ENCODE results near the gene ZMYND8.

ZMYND8 gene

GRCh38 chr20:47191074-47191673 lies 165.3 kb downstream of the ZMYND8 start:
- Histone ChIP-seq H3K4me1 (ENCODE audit: control insufficient read depth, insufficient read depth, low read length) (no peaks in the 10 kb centered on the region), H3K4me3 (ENCODE audit: low read depth, low read length) (no peak overlapping the region), H3K9me3 (ENCODE audit: control insufficient read depth, insufficient read depth, low read depth, low read length) (no peaks in the 10 kb centered on the region), H3K27ac (ENCODE audit: extremely low read depth, low read depth, low read length) (no peak overlapping the region), H3K36me3 (ENCODE audit: control insufficient read depth in 2 of 2, insufficient read depth in 1 of 2, low read length in 2 of 2) (no peaks in the 10 kb centered on the region)
- ChIA-PET CTCF (interaction anchor here (0.5 to 1.2 kb wide), 4 partner anchors 82 to 430 kb away, joined by 3 read pairs; no protein-coding TSS in a partner anchor), POLR2A (no interaction called here)
- TF ChIP-seq ZNF366 (tag by site-specific recombination; conservative IDR thresholded peaks at IDR 0.05) (peak; percentile 99), ZNF280D (tag by site-specific recombination; IDR thresholded peaks at IDR 0.05) (0 out of 2 replicates have a peak, but pooled peaks have one; percentile 49), TSHZ1 (tag by site-specific recombination; IDR thresholded peaks at IDR 0.05; ENCODE audit: borderline replicate concordance) (no peak), KLF7 (tag by site-specific recombination; IDR thresholded peaks at IDR 0.05; ENCODE audit: borderline replicate concordance) (no peak), ZBTB17 (tag by site-specific recombination; IDR thresholded peaks at IDR 0.05) (peak; percentile 89)

GRCh38 chr20:47189060-47189459 lies 167.4 kb downstream of the ZMYND8 start:
- Histone ChIP-seq H3K27ac (ENCODE audit: extremely low read depth, low read depth, low read length) (no peak overlapping the region), H3K9me3 (ENCODE audit: control insufficient read depth, insufficient read depth, low read depth, low read length) (no peaks in the 10 kb centered on the region), H3K4me3 (ENCODE audit: low read depth, low read length) (no peak overlapping the region), H3K36me3 (ENCODE audit: control insufficient read depth in 2 of 2, insufficient read depth in 1 of 2, low read length in 2 of 2) (no peaks in the 10 kb centered on the region), H3K4me1 (ENCODE audit: control insufficient read depth, insufficient read depth, low read length) (no peaks in the 10 kb centered on the region)
- POLR2A ChIA-PET = no interaction called here
- TF ChIP-seq ZNF768 (tag by site-specific recombination; IDR thresholded peaks at IDR 0.05) (no peak), ZNF585B (tag by site-specific recombination; IDR thresholded peaks at IDR 0.05) (no peak), ZSCAN16 (tag by site-specific recombination; IDR thresholded peaks at IDR 0.05) (no peak), KLF8 (tag by site-specific recombination; IDR thresholded peaks at IDR 0.05) (no peak), ZNF704 (tag by site-specific recombination; IDR thresholded peaks at IDR 0.05) (no peak), ZNF747 (tag by site-specific recombination; IDR thresholded peaks at IDR 0.05) (no peak)
- CTCF ChIA-PET = no interaction called here

GRCh38 chr20:47188540-47188939 lies 168.0 kb downstream of the ZMYND8 start:
- ChIA-PET CTCF (no interaction called here), POLR2A (no interaction called here)
- TF ChIP-seq ZNF18 (tag by site-specific recombination; IDR thresholded peaks at IDR 0.05) = no peak
- no peak for TF ChIP-seq ZNF292 (tag by site-specific recombination; IDR thresholded peaks at IDR 0.05; ENCODE audit: borderline replicate concordance, low read depth)
- TF ChIP-seq PRDM4 (tag by site-specific recombination; IDR thresholded peaks at IDR 0.05) = no peak
- TF ChIP-seq ZNF174 (tag by site-specific recombination; IDR thresholded peaks at IDR 0.05) = no peak
- no peak for TF ChIP-seq ZSCAN30 (tag by site-specific recombination; IDR thresholded peaks at IDR 0.05)
- no peak for TF ChIP-seq ZNF560 (tag by site-specific recombination; IDR thresholded peaks at IDR 0.05; ENCODE audit: borderline replicate concordance)
- no peak for TF ChIP-seq ZNF514 (tag by site-specific recombination; IDR thresholded peaks at IDR 0.05)
- TF ChIP-seq ZBTB17 (tag by site-specific recombination; IDR thresholded peaks at IDR 0.05) = no peak
- TF ChIP-seq ZFP41 (tag by site-specific recombination; IDR thresholded peaks at IDR 0.05; ENCODE audit: borderline replicate concordance) = no peak
- no peak for TF ChIP-seq ZNF473 (tag by site-specific recombination; IDR thresholded peaks at IDR 0.05)

More at GRCh38 chr20:47188540-47188939, 168.0 kb downstream of the ZMYND8 start:
- Histone ChIP-seq H3K36me3 (ENCODE audit: control insufficient read depth in 2 of 2, insufficient read depth in 1 of 2, low read length in 2 of 2) (no peaks in the 10 kb centered on the region), H3K27ac (ENCODE audit: extremely low read depth, low read depth, low read length) (no peak overlapping the region), H3K4me3 (ENCODE audit: low read depth, low read length) (no peak overlapping the region), H3K9me3 (ENCODE audit: control insufficient read depth, insufficient read depth, low read depth, low read length) (no peaks in the 10 kb centered on the region), H3K4me1 (ENCODE audit: control insufficient read depth, insufficient read depth, low read length) (no peaks in the 10 kb centered on the region)

Data from HEK293 (cell line).